Measurements from ENCODE around the gene BRI3.

Gene BRI3

DNA sequence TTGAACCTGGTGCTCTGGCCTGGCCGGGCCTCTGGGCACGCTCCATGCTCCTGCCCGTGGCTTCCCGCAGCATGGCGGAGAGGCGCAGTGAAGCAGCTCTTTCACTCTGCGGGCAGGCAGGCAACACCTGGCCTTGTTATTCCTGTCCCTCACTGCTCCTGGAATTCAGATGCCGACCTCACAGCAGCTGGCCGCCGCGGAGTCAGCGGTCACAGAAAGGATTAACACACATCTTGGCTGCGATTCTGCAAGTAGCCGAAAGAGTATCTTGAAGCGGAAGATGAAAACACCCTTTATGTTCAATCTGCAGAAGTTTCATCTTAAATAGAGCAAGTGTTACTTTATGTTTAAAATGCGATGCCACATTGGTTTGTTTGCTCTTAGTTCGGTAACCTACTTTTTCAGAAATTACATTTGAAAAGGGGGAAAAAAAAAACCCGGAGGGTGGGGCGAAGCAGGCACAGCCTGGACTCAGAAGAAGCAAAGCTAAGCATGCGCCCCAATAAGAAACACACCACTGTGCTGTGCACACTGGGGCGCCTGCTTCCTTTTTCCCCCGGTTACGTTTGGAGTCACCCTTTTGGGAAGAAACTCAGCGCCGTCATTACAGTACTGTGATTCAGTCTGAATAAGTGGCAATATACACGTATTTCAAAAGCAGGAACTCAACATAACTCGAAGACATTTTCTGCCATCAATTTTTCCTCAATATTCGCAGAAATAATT is 42.3 kb downstream of the BRI3 start:
- TF ChIP-seq YY1 (IDR thresholded peaks at IDR 0.05; ENCODE audit: insufficient read depth, insufficient read length) = no peak
- no peak for TF ChIP-seq ZNF274 (IDR thresholded peaks at IDR 0.05; ENCODE audit: low read depth, low read length)
- TF ChIP-seq SUZ12 (IDR thresholded peaks at IDR 0.05; ENCODE audit: extremely low read depth, insufficient read depth, insufficient read length) = no peak
- Histone ChIP-seq H3K9ac (ENCODE audit: insufficient read length, low read depth) (peak overlapping the region; percentile 26), H3K36me3 (ENCODE audit: insufficient read depth, insufficient read length, low read length) (peaks cover 7% of the 10 kb centered on the region), H3K4me3 (ENCODE audit: insufficient read length, low read depth) (no peak overlapping the region), H3K27me3 (ENCODE audit: insufficient read depth, insufficient read length) (no peaks in the 10 kb centered on the region), H3K9me3 (ENCODE audit: insufficient read depth, low read length) (no peaks in the 10 kb centered on the region), H3K4me1 (ENCODE audit: insufficient read depth, insufficient read length) (peaks cover 2% of the 10 kb centered on the region)
- no peak for DNase-seq (ENCODE audit: low read depth, low spot score)

- TF ChIP-seq SUZ12 (IDR thresholded peaks at IDR 0.05; ENCODE audit: extremely low read depth, insufficient read depth, insufficient read length) = no peak
- no peak for TF ChIP-seq YY1 (IDR thresholded peaks at IDR 0.05; ENCODE audit: insufficient read depth, insufficient read length)
- TF ChIP-seq ZNF274 (IDR thresholded peaks at IDR 0.05; ENCODE audit: low read depth, low read length) = no peak
- no peak for DNase-seq (ENCODE audit: low read depth, low spot score)
- Histone ChIP-seq H3K27me3 (ENCODE audit: insufficient read depth, insufficient read length) (no peaks in the 10 kb centered on the region), H3K9me3 (ENCODE audit: insufficient read depth, low read length) (no peaks in the 10 kb centered on the region), H3K9ac (ENCODE audit: insufficient read length, low read depth) (no peak overlapping the region), H3K36me3 (ENCODE audit: insufficient read depth, insufficient read length, low read length) (peaks cover 4% of the 10 kb centered on the region), H3K4me1 (ENCODE audit: insufficient read depth, insufficient read length) (peaks cover 2% of the 10 kb centered on the region), H3K4me3 (ENCODE audit: insufficient read length, low read depth) (no peak overlapping the region)
Measured at GRCh38 chr7:98324782-98325181, 43.3 kb downstream of the BRI3 start.

DNA sequence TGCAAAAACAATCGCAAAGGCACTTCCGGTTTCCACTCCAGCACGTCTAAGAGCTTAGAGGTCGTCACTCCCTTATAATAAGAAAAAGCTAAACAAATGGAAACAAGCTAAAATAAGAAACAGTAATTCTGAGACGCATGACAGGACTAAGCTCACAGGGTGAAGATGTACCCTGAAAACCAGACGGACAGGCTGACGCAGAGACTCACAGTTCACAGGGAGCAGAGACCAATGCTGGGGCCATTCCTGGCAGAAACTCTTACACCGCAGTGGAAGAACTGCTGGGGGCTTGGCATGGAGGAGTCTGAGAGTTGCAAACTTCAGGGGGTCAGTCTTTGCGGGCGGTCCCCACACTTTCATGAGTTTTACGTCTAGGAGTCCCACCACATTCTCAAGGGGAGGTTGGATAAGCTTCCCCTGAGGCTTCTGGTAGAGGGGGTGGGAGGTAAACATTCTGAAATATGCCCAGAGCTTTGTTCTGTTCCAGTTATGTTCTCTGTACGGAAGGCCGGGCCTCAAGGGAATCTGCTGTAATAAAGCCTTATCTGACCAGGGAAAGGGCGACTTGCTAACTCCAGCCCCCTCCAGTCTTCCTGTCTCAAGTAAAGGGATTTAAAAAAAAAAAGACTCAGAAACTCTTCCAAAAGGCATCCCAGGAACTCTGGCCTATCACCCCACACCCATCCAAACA is 47.8 kb downstream of the BRI3 start:
- no peak for TF ChIP-seq YY1 (IDR thresholded peaks at IDR 0.05; ENCODE audit: insufficient read depth, insufficient read length)
- no peak for TF ChIP-seq SUZ12 (IDR thresholded peaks at IDR 0.05; ENCODE audit: extremely low read depth, insufficient read depth, insufficient read length)
- TF ChIP-seq ZNF274 (IDR thresholded peaks at IDR 0.05; ENCODE audit: low read depth, low read length) = no peak
- Histone ChIP-seq H3K27me3 (ENCODE audit: insufficient read depth, insufficient read length) (no peaks in the 10 kb centered on the region), H3K36me3 (ENCODE audit: insufficient read depth, insufficient read length, low read length) (peaks cover 7% of the 10 kb centered on the region), H3K4me1 (ENCODE audit: insufficient read depth, insufficient read length) (no peaks in the 10 kb centered on the region), H3K9me3 (ENCODE audit: insufficient read depth, low read length) (no peaks in the 10 kb centered on the region), H3K4me3 (ENCODE audit: insufficient read length, low read depth) (no peak overlapping the region), H3K9ac (ENCODE audit: insufficient read length, low read depth) (no peak overlapping the region)
- peak; percentile 42 for DNase-seq (ENCODE audit: low read depth, low spot score)

DNA sequence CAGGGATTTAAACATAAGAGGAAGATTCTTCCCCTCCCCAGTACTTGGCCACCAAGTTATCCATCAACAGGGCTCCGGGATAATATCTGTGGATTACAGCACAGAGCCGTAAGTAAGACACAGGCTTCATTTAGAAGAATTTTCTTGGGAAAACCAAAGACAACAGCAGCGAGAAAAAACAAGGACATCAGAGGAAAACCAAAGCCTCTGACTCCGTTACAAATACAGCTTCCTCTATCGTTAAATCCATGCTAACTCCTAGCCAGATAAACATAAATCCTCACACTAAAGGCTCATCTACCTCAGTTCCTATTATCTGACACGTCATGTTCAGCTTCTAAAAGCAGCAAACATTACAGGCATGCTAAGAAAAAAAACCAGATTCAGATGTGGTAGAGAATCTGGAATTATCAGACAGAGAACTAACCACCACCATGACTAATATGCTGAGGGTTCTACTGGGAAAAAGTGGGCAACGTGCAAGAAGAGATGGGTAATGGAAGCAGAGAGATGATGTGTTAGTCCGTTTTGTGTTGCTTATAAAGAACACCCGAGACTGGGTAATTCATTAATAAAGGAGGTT is 48.4 kb downstream of the BRI3 start:
- Histone ChIP-seq H3K27me3 (ENCODE audit: insufficient read depth, insufficient read length) (no peaks in the 10 kb centered on the region), H3K4me3 (ENCODE audit: insufficient read length, low read depth) (no peak overlapping the region), H3K9ac (ENCODE audit: insufficient read length, low read depth) (no peak overlapping the region), H3K4me1 (ENCODE audit: insufficient read depth, insufficient read length) (no peaks in the 10 kb centered on the region), H3K36me3 (ENCODE audit: insufficient read depth, insufficient read length, low read length) (peaks cover 7% of the 10 kb centered on the region), H3K9me3 (ENCODE audit: insufficient read depth, low read length) (no peaks in the 10 kb centered on the region)
- no peak for TF ChIP-seq SUZ12 (IDR thresholded peaks at IDR 0.05; ENCODE audit: extremely low read depth, insufficient read depth, insufficient read length)
- no peak for TF ChIP-seq ZNF274 (IDR thresholded peaks at IDR 0.05; ENCODE audit: low read depth, low read length)
- TF ChIP-seq YY1 (IDR thresholded peaks at IDR 0.05; ENCODE audit: insufficient read depth, insufficient read length) = no peak
- no peak for DNase-seq (ENCODE audit: low read depth, low spot score)

DNA sequence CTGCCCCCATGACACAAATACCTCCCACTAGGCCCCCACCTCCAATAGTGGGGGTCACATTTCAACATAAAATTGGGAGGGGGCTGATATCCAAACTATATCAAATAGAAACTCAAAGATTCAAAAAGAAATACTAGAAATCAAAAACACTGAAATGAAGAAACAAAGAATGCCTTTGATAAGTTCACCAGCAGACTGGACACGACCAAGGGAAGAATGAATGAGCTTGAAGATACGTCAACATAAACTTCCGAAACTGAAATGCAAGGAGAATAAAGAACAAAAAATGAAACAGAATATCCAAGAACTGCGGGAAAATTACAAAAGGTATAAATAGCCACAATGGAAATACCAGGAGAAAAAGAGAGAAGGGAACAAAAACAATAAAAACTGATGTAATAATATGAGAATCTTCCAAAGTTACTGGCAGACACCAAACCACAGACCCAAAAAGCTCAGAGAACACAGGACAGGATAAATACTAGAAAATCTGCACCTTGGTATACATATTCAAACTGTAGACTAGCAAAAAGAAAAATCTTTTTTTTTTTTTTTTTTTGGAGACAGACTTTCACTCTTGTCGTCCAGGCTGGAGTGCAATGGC is 49.5 kb downstream of the BRI3 start:
- no peaks in the 10 kb centered on the region for H3K27me3 ChIP-seq (ENCODE audit: insufficient read depth, insufficient read length)
- no peak overlapping the region for H3K9ac ChIP-seq (ENCODE audit: insufficient read length, low read depth)
- no peak for DNase-seq (ENCODE audit: low read depth, low spot score)
- TF ChIP-seq ZNF274 (IDR thresholded peaks at IDR 0.05; ENCODE audit: low read depth, low read length) = no peak
- TF ChIP-seq YY1 (IDR thresholded peaks at IDR 0.05; ENCODE audit: insufficient read depth, insufficient read length) = no peak
- no peak for TF ChIP-seq SUZ12 (IDR thresholded peaks at IDR 0.05; ENCODE audit: extremely low read depth, insufficient read depth, insufficient read length)
- H3K4me3 ChIP-seq (ENCODE audit: insufficient read length, low read depth) = no peak overlapping the region
- peaks cover 7% of the 10 kb centered on the region for H3K36me3 ChIP-seq (ENCODE audit: insufficient read depth, insufficient read length, low read length)
- H3K9me3 ChIP-seq (ENCODE audit: insufficient read depth, low read length) = no peaks in the 10 kb centered on the region
- no peaks in the 10 kb centered on the region for H3K4me1 ChIP-seq (ENCODE audit: insufficient read depth, insufficient read length)

GRCh38 chr7:98334081-98334480 is 52.6 kb downstream of the BRI3 start:
- DNase-seq (ENCODE audit: low read depth, low spot score) = no peak
- Histone ChIP-seq H3K9me3 (ENCODE audit: insufficient read depth, low read length) (no peaks in the 10 kb centered on the region), H3K36me3 (ENCODE audit: insufficient read depth, insufficient read length, low read length) (peaks cover 3% of the 10 kb centered on the region), H3K9ac (ENCODE audit: insufficient read length, low read depth) (no peak overlapping the region), H3K27me3 (ENCODE audit: insufficient read depth, insufficient read length) (no peaks in the 10 kb centered on the region), H3K4me1 (ENCODE audit: insufficient read depth, insufficient read length) (no peaks in the 10 kb centered on the region), H3K4me3 (ENCODE audit: insufficient read length, low read depth) (no peak overlapping the region)
- TF ChIP-seq YY1 (IDR thresholded peaks at IDR 0.05; ENCODE audit: insufficient read depth, insufficient read length) = no peak

DNA sequence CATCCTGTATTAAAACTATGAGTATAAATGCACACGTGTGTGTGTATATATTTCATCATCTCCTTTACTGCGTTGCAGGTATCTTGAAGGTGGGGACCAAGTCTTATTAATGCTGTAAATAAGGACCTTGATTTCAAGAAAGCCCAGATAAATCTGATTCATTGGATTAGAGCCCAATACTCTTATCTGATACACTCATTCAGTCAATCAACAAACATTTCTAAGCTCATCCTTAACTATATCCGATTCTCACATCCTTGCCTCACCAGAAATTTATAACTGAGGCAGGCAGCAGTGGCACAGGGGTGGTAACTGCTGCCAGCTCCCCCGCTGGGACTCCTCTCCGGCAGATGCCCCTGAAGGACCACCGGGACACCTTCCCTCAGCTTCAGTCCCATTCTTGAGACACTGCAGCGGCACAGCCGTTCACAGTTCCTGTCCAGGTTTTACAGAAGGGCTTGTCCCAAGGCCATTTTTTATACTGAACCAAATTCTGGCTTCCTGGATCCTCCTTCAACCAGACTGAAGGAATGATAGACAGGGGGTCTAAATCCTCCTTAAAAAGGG is 54.0 kb downstream of the BRI3 start:
- no peaks in the 10 kb centered on the region for H3K27me3 ChIP-seq (ENCODE audit: insufficient read depth, insufficient read length)
- H3K4me1 ChIP-seq (ENCODE audit: insufficient read depth, insufficient read length) = no peaks in the 10 kb centered on the region
- TF ChIP-seq ZNF274 (IDR thresholded peaks at IDR 0.05; ENCODE audit: low read depth, low read length) (no peak), YY1 (IDR thresholded peaks at IDR 0.05; ENCODE audit: insufficient read depth, insufficient read length) (no peak), SUZ12 (IDR thresholded peaks at IDR 0.05; ENCODE audit: extremely low read depth, insufficient read depth, insufficient read length) (no peak)
- H3K9ac ChIP-seq (ENCODE audit: insufficient read length, low read depth) = no peak overlapping the region
- DNase-seq (ENCODE audit: low read depth, low spot score) = no peak
- no peak overlapping the region for H3K4me3 ChIP-seq (ENCODE audit: insufficient read length, low read depth)
- H3K9me3 ChIP-seq (ENCODE audit: insufficient read depth, low read length) = no peaks in the 10 kb centered on the region
- H3K36me3 ChIP-seq (ENCODE audit: insufficient read depth, insufficient read length, low read length) = peaks cover 10% of the 10 kb centered on the region

Data from NT2/D1 (cell line).